ENCODE measurements around the gene SPON2.

Gene SPON2

GRCh38 chr4:1211891-1212545, 39.6 kb upstream of the SPON2 start:
- no peak for FAIRE-seq
- DNase-seq (ENCODE audit: insufficient read length, low spot score), result no peak
- TF ChIP-seq CTCF (IDR thresholded peaks at IDR 0.05; ENCODE audit: insufficient read depth, missing control alignments), result no peak

GRCh38 chr4:1211371-1211770, 39.0 kb upstream of the SPON2 start:
- TF ChIP-seq CTCF (IDR thresholded peaks at IDR 0.05; ENCODE audit: insufficient read depth, missing control alignments), result no peak
- FAIRE-seq (no peak), DNase-seq (ENCODE audit: insufficient read length, low spot score) (no peak)

GRCh38 chr4:1210971-1211370, 38.6 kb upstream of the SPON2 start:
- no peak for TF ChIP-seq CTCF (IDR thresholded peaks at IDR 0.05; ENCODE audit: insufficient read depth, missing control alignments)
- FAIRE-seq (no peak), DNase-seq (ENCODE audit: insufficient read length, low spot score) (no peak)

- FAIRE-seq, result no peak
- TF ChIP-seq CTCF (IDR thresholded peaks at IDR 0.05; ENCODE audit: insufficient read depth, missing control alignments), result no peak
Observed at GRCh38 chr4:1210241-1210841, 38.0 kb upstream of the SPON2 start.

GRCh38 chr4:1209821-1210220, 37.4 kb upstream of the SPON2 start:
- FAIRE-seq, result no peak
- no peak for TF ChIP-seq CTCF (IDR thresholded peaks at IDR 0.05; ENCODE audit: insufficient read depth, missing control alignments)
- no peak for DNase-seq (ENCODE audit: insufficient read length, low spot score)

More at GRCh38 chr4:1210241-1210841, 38.0 kb upstream of the SPON2 start:
- no peak for DNase-seq (ENCODE audit: insufficient read length, low spot score)

GRCh38 chr4:1208970-1209704, 36.8 kb upstream of the SPON2 start:
- DNase-seq (ENCODE audit: insufficient read length, low spot score), result no peak
- TF ChIP-seq CTCF (IDR thresholded peaks at IDR 0.05; ENCODE audit: insufficient read depth, missing control alignments), result no peak
- no peak for FAIRE-seq
